ENCODE data around the gene IHH. TPM values are rescaled to one million over a fixed set of nuclear protein-coding genes. Genes with fewer than 3 reads are reported as not detected.

The IHH gene
- total RNA-seq, 1 experiment from 2014 or later: 0.17 TPM

GRCh38 chr2:219018286-219018685 lies 42.4 kb downstream of the IHH start:
- H3K9me2 ChIP-seq (ENCODE audit: insufficient read depth): no peaks in the 10 kb centered on the region
- no peaks in the 10 kb centered on the region for H3K36me3 ChIP-seq (ENCODE audit: control insufficient read depth in 1 of 2, insufficient read depth in 2 of 2, low read length in 2 of 2)
- no peaks in the 10 kb centered on the region for H4K20me1 ChIP-seq (ENCODE audit: insufficient read depth)
- no peak for ATAC-seq
- H3K27ac ChIP-seq (ENCODE audit: low read depth, low read length): no peak overlapping the region
- no peak for DNase-seq (ENCODE audit: low read depth, low spot score)
- no peaks in the 10 kb centered on the region for H3K9me3 ChIP-seq (ENCODE audit: control insufficient read depth in 1 of 2, insufficient read depth in 1 of 2, low read depth in 1 of 2, low read length in 2 of 2)
- no peak overlapping the region for H3K4me2 ChIP-seq (ENCODE audit: low read length)
- no TSS peak for BruUV-seq (replicated peaks)
- no peaks in the 10 kb centered on the region for H3K79me2 ChIP-seq (ENCODE audit: insufficient read depth, low read length)
- no peaks in the 10 kb centered on the region for H3K4me1 ChIP-seq (ENCODE audit: control insufficient read depth in 1 of 2, insufficient read depth in 2 of 2, low read length in 2 of 2)
- ChIA-PET POLR2A (no interaction called here), RAD21 (ENCODE audit: low non-redundant PET in 1 of 2, low total read pairs in 2 of 2, uncharacterized antibody in 2 of 2, unreplicated experiment in 2 of 2) (no interaction called here), CTCF (interaction anchor here (1.4 to 3.9 kb wide), 3 partner anchors 11 to 14 kb away, joined by 3 to 21 read pairs (median 7); no protein-coding TSS in a partner anchor)
- no peaks in the 10 kb centered on the region for H3K27me3 ChIP-seq (ENCODE audit: insufficient read depth, low read length)
- H3K4me3 ChIP-seq (replicated peaks in 1 of 2; ENCODE audit: low read depth in 1 of 2, low read length in 2 of 2): no peak overlapping the region
- TF ChIP-seq POLR2A (IDR thresholded peaks at IDR 0.05; ENCODE audit: borderline replicate concordance, extremely low read depth, insufficient read depth, insufficient read length) (no peak), MAX (IDR thresholded peaks at IDR 0.05) (no peak), SP1 (IDR thresholded peaks at IDR 0.05; ENCODE audit: low read depth) (no peak)
- intact Hi-C loops (cut with micrococcal nuclease): no loop called here
- H2AFZ ChIP-seq (ENCODE audit: low read depth, low read length, poor library complexity, severe bottlenecking): no peak overlapping the region
- H3K9ac ChIP-seq (ENCODE audit: low read length): no peak overlapping the region

- no peak for DNase-seq (ENCODE audit: low read depth, low spot score)
- ChIA-PET RAD21 (ENCODE audit: low non-redundant PET in 1 of 2, low total read pairs in 2 of 2, uncharacterized antibody in 2 of 2, unreplicated experiment in 2 of 2) (no interaction called here), POLR2A (no interaction called here), CTCF (interaction anchor here (1.4 to 2.1 kb wide), 2 partner anchors 13 kb away, joined by 3 to 7 read pairs; no protein-coding TSS in a partner anchor)
- Histone ChIP-seq H4K20me1 (ENCODE audit: insufficient read depth) (no peaks in the 10 kb centered on the region), H3K9me3 (ENCODE audit: control insufficient read depth in 1 of 2, insufficient read depth in 1 of 2, low read depth in 1 of 2, low read length in 2 of 2) (no peaks in the 10 kb centered on the region), H3K27me3 (ENCODE audit: insufficient read depth, low read length) (no peaks in the 10 kb centered on the region), H3K4me3 (replicated peaks in 1 of 2; ENCODE audit: low read depth in 1 of 2, low read length in 2 of 2) (no peak overlapping the region), H3K79me2 (ENCODE audit: insufficient read depth, low read length) (no peaks in the 10 kb centered on the region), H3K9ac (ENCODE audit: low read length) (no peak overlapping the region), H3K9me2 (ENCODE audit: insufficient read depth) (no peaks in the 10 kb centered on the region), H3K4me2 (ENCODE audit: low read length) (no peak overlapping the region), H3K36me3 (ENCODE audit: control insufficient read depth in 1 of 2, insufficient read depth in 2 of 2, low read length in 2 of 2) (no peaks in the 10 kb centered on the region), H3K27ac (ENCODE audit: low read depth, low read length) (no peak overlapping the region), H3K4me1 (ENCODE audit: control insufficient read depth in 1 of 2, insufficient read depth in 2 of 2, low read length in 2 of 2) (no peaks in the 10 kb centered on the region), H2AFZ (ENCODE audit: low read depth, low read length, poor library complexity, severe bottlenecking) (no peak overlapping the region)
- intact Hi-C loops (cut with micrococcal nuclease): no loop called here
- no peak for ATAC-seq
- no TSS peak for BruUV-seq (replicated peaks)
- TF ChIP-seq SIN3A (IDR thresholded peaks at IDR 0.05; ENCODE audit: low read depth): no peak
- no peak for TF ChIP-seq CEBPB (IDR thresholded peaks at IDR 0.05; ENCODE audit: low read depth)
- no peak for TF ChIP-seq POLR2AphosphoS5 (IDR thresholded peaks at IDR 0.05; ENCODE audit: low read depth, low read length)
- TF ChIP-seq FOSL1 (IDR thresholded peaks at IDR 0.05; ENCODE audit: low read depth): no peak
- no peak for TF ChIP-seq TCF7L2 (IDR thresholded peaks at IDR 0.05; ENCODE audit: borderline replicate concordance, extremely low read depth, insufficient read depth, insufficient read length)
- no peak for TF ChIP-seq EZH2phosphoT487 (IDR thresholded peaks at IDR 0.05; ENCODE audit: borderline replicate concordance)
- TF ChIP-seq ZBTB33 (IDR thresholded peaks at IDR 0.05; ENCODE audit: extremely low read depth, insufficient replicate concordance, low read length): no peak
- no peak for TF ChIP-seq CTCF (IDR thresholded peaks at IDR 0.05 in 2 of 3, conservative IDR thresholded peaks at IDR 0.05 in 1 of 3; ENCODE audit: borderline replicate concordance in 1 of 3, insufficient read depth in 1 of 3, low read depth in 2 of 3, low read length in 2 of 3)
- TF ChIP-seq ZFX (IDR thresholded peaks at IDR 0.05): no peak
- TF ChIP-seq JUND (IDR thresholded peaks at IDR 0.05): no peak
- no peak for TF ChIP-seq CBX3 (IDR thresholded peaks at IDR 0.05; ENCODE audit: low read depth)
- no peak for TF ChIP-seq EGR1 (IDR thresholded peaks at IDR 0.05; ENCODE audit: low read depth)
- no peak for TF ChIP-seq ELF1 (IDR thresholded peaks at IDR 0.05; ENCODE audit: borderline replicate concordance, low read depth)
Measured at GRCh38 chr2:219017201-219017931, 43.4 kb downstream of the IHH start.
